Glutamatergic neuron (in vitro differentiated cells): ENCODE measurements around the gene PLA2G1B. TPM values are rescaled to one million over a fixed set of nuclear protein-coding genes. Genes with fewer than 3 reads are reported as not detected.
"Not testable (repeated sequence)": the region's sequence is repeated elsewhere in the genome, so short reads cannot be mapped to it uniquely, and the experiment has no call there.

Experiments used
- DNase-seq: peaks from one replicate; pipeline ENCODE4 v3.0.0; 2022
- H3K27ac Mint-ChIP-seq: one replicate; pipeline ENCODE4 v1.8.0; 2020; ENCODE audit warnings: mild to moderate bottlenecking, mixed read lengths, inconsistent platforms; ENCODE audit not compliant: unreplicated experiment
- H3K27me3 Mint-ChIP-seq: one replicate; pipeline ENCODE4 v1.8.0; 2020; ENCODE audit warnings: mild to moderate bottlenecking, moderate library complexity, mixed read lengths, inconsistent platforms; ENCODE audit not compliant: unreplicated experiment
- H3K36me3 Mint-ChIP-seq: one replicate; pipeline ENCODE4 v1.8.0; 2020; ENCODE audit warnings: mild to moderate bottlenecking, mixed read lengths, inconsistent platforms; ENCODE audit not compliant: unreplicated experiment
- H3K4me1 Mint-ChIP-seq: one replicate; pipeline ENCODE4 v1.8.0; 2020; ENCODE audit warnings: mild to moderate bottlenecking, low read depth, mixed read lengths, inconsistent platforms; ENCODE audit not compliant: unreplicated experiment
- H3K4me3 Mint-ChIP-seq: one replicate; pipeline ENCODE4 v1.8.0; 2020; ENCODE audit warnings: mild to moderate bottlenecking, mixed read lengths, inconsistent platforms; ENCODE audit not compliant: unreplicated experiment
- H3K9me3 Mint-ChIP-seq: one replicate; pipeline ENCODE4 v1.8.0; 2020; ENCODE audit warnings: mild to moderate bottlenecking, moderate library complexity, mixed read lengths, inconsistent platforms; ENCODE audit not compliant: unreplicated experiment
- CTCF ChIP-seq: fragments of 200-600 bp; sonication (generic); IDR thresholded peaks from one replicate; pipeline ENCODE4 v1.5.0; 2021; ENCODE audit not compliant: partially characterized antibody, unreplicated experiment
- total RNA-seq: library from RNA; stranded (reverse); fragmentation: NEBNext Ultra II Directional; extraction: Animal tissue kit (Norgen Biotek cat#: 25700); gene quantifications from one replicate; pipeline ENCODE4 v1.2.1, GENCODE V29; 2021; ENCODE audit not compliant: unreplicated experiment

PLA2G1B gene
- total RNA-seq, 1 donor from 2014 or later: not detected

GRCh38 chr12:120337730-120338129 is 10.2 kb upstream of the PLA2G1B start:
- Mint-ChIP-seq H3K27me3 (peaks cover 2% of the 10 kb centered on the region), H3K36me3 (peaks cover 25% of the 10 kb centered on the region), H3K4me3 (no peak overlapping the region), H3K4me1 (no peaks in the 10 kb centered on the region), H3K9me3 (peaks cover 16% of the 10 kb centered on the region), H3K27ac (no peak overlapping the region)
- no peak for DNase-seq
- no peak for TF ChIP-seq CTCF

DNA sequence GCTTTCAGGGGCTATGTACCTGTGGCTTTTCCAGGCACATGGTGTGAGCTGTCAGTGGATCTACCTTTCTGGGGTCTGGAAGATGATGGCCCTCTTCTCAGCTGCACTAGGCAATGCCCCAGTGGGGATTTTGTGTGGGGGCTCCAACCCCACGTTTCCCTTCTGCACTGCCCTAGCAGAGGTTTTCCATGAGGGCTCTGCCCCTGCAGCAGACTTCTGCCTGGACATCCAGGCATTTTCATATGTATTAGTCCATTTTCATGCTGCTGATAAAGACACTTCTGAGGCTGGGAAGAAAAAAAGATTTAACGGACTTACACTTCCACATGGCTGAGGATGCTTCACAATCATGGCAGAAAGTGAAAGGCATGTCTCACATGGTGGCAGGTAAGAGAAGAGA is 8.8 kb upstream of the PLA2G1B start:
- H3K27ac Mint-ChIP-seq, H3K4me1 Mint-ChIP-seq, DNase-seq, H3K27me3 Mint-ChIP-seq, H3K4me3 Mint-ChIP-seq: not testable (repeated sequence)
- Mint-ChIP-seq H3K9me3 (peaks cover 14% of the 10 kb centered on the region), H3K36me3 (peaks cover 25% of the 10 kb centered on the region)

DNA sequence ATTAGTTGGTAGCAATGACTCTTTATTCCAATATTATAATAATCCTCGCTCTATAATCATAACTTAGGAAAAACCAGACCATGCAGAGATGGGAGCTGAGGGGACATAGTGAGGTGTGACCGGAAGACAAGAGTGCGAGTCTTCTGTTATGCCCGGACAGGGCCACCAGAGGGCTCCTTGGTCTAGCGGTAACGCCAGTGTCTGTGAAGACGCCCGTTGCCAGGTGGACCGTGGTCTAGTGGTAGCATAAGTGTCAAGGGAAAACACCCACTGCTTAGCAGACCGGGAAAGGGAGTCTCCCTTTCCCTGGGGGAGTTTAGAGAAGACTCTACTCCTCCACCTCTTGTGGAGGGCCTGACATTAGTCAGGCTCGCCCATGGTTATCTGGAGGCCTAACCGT is 7.9 kb upstream of the PLA2G1B start:
- not testable (repeated sequence) for H3K4me1 Mint-ChIP-seq, H3K27me3 Mint-ChIP-seq, H3K4me3 Mint-ChIP-seq, H3K27ac Mint-ChIP-seq
- Mint-ChIP-seq H3K36me3 (peaks cover 25% of the 10 kb centered on the region), H3K9me3 (peaks cover 16% of the 10 kb centered on the region)
- DNase-seq: peak; percentile 70
- peak; percentile 52 for TF ChIP-seq CTCF

DNA sequence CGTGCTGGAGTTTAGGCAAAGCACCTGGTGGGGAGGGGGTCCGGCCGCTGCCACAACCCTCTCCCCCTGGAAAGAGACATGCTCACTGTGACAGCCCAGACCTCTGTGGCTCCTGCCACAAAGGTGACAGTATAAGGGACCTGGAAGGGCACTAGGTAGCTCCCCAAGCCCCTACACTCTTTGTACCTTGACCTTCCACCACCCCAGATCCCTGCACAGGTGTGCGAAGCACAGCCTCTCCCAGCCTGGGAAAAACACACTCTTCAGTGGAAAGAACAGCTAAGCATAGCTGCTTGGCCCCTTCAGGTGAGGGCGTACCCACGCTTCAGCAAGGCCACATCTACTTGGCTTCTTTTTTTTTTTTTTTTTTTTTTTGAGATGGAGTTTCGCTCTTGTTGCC is 4.9 kb upstream of the PLA2G1B start:
- H3K36me3 Mint-ChIP-seq: peaks cover 13% of the 10 kb centered on the region

GRCh38 chr12:120332041-120332440 is 4.5 kb upstream of the PLA2G1B start:
- H3K4me1 Mint-ChIP-seq: no peaks in the 10 kb centered on the region
- no peak overlapping the region for H3K4me3 Mint-ChIP-seq
- H3K27me3 Mint-ChIP-seq: peaks cover 2% of the 10 kb centered on the region
- peaks cover 7% of the 10 kb centered on the region for H3K9me3 Mint-ChIP-seq
- no peak for DNase-seq
- H3K36me3 Mint-ChIP-seq: peaks cover 8% of the 10 kb centered on the region
- H3K27ac Mint-ChIP-seq: no peak overlapping the region
- TF ChIP-seq CTCF: no peak

More for the DNA sequence above, 4.9 kb upstream of the PLA2G1B start:
- H3K27ac Mint-ChIP-seq: no peak overlapping the region
- peaks cover 7% of the 10 kb centered on the region for H3K9me3 Mint-ChIP-seq
- H3K4me1 Mint-ChIP-seq: no peaks in the 10 kb centered on the region
- no peak overlapping the region for H3K4me3 Mint-ChIP-seq
- H3K27me3 Mint-ChIP-seq: peaks cover 2% of the 10 kb centered on the region
- TF ChIP-seq CTCF: no peak
- DNase-seq: no peak

- Mint-ChIP-seq H3K9me3 (peaks cover 5% of the 10 kb centered on the region), H3K4me3 (no peak overlapping the region)
Observed at GRCh38 chr12:120331390-120331789, 3.8 kb upstream of the PLA2G1B start.

More at GRCh38 chr12:120331390-120331789, 3.8 kb upstream of the PLA2G1B start:
- Mint-ChIP-seq H3K36me3 (peaks cover 3% of the 10 kb centered on the region), H3K27me3 (peaks cover 2% of the 10 kb centered on the region), H3K27ac (no peak overlapping the region), H3K4me1 (no peaks in the 10 kb centered on the region)
- no peak for DNase-seq
- no peak for TF ChIP-seq CTCF
